Urinary bladder (tissue), 4 donors: ENCODE measurements around the gene BEST4. TPM values are rescaled to one million over a fixed set of nuclear protein-coding genes. Genes with fewer than 3 reads are reported as not detected.

ENCODE experiments used
- DNase-seq: peaks from one replicate; pipeline ENCODE4 v3.0.0-alpha.2; 2015; ENCODE audit errors: extremely low spot score
- H3K27ac ChIP-seq: one replicate; pipeline ENCODE4 v1.5.1; 2013; ENCODE audit warnings: low read depth, mild to moderate bottlenecking, moderate library complexity
- H3K36me3 ChIP-seq: one replicate; pipeline ENCODE4 v1.6.1; 2013; ENCODE audit warnings: mild to moderate bottlenecking, moderate library complexity; ENCODE audit not compliant: insufficient read depth
- H3K4me1 ChIP-seq: one replicate; pipeline ENCODE4 v1.6.1; 2013; ENCODE audit warnings: mild to moderate bottlenecking, moderate library complexity; ENCODE audit not compliant: insufficient read depth
- H3K4me3 ChIP-seq: one replicate; pipeline ENCODE4 v1.5.1; 2013; ENCODE audit warnings: low read depth, low read length
- WGBS: extraction: QIAGEN DNeasy Blood & Tissue Kit; methylation state at CpG from one replicate; pipeline ENCODE4 v1.1.7; 2013; 5-methylcytosine and 5-hydroxymethylcytosine counted together
- polyA plus RNA-seq: library from polyadenylated mRNA; stranded (reverse); fragments of 200-250 nt; gene quantifications from one replicate; pipeline ENCODE4 v1.2.3, GENCODE V29; 2013
- total RNA-seq: library from RNA; depleted of rRNA; stranded (reverse); fragments of >200 nt; gene quantifications from one replicate; pipeline ENCODE4 v1.2.3, GENCODE V29; 2014
- donor health status: healthy with polysubstance abuse.
- donor health status: healthy.

Gene BEST4
- not detected for total RNA-seq
- 0.30 TPM for polyA plus RNA-seq

DNA sequence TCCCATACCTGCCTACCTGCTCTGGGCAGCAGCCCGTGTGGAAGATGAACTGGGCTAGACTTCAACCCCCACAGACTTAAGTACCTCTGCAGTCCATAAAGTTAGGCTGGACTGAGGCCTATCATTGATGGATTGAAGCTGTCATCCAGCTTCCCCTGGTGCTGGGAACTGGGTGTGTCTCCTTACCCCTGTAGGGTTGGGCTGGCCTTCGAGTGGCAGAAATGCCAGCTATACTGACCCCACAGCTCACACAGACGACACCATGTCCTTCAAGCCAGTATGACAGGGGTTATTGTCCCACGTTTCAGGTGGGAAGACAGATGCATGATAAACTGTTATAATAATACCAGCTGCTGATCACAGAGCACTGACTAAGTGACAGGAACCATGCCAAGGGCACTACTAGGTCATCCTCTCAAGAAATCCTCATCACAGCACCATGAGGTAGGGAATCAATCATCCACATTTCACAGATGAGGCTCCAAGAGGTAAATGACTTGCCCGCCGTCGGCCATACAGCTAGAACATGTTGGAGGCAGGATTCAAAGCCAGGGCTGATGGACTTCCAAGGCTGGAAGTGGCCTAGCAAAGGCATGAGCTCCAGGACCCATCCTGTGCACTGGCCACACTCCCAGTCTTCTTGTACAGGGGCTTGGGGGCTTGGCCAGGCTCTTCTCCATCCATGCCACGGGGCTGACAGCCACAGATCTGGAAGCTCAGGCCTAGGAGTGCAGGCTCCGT, at the start of gene BEST4:
TSS of gene BEST4 (minus strand) at position 51 of the 741 bp plus-strand sequence. CDS start 465 bp downstream, outside the sequence.
- Histone ChIP-seq H3K4me1 (no peaks in the 10 kb centered on the region), H3K36me3 (no peaks in the 10 kb centered on the region), H3K4me3 (no peak within 1 kb of the TSS), H3K27ac (no peak within 1 kb of the TSS)
- no peak for DNase-seq
- WGBS, result 84% methylated on average over 9 of the region's 9 CpGs

DNA sequence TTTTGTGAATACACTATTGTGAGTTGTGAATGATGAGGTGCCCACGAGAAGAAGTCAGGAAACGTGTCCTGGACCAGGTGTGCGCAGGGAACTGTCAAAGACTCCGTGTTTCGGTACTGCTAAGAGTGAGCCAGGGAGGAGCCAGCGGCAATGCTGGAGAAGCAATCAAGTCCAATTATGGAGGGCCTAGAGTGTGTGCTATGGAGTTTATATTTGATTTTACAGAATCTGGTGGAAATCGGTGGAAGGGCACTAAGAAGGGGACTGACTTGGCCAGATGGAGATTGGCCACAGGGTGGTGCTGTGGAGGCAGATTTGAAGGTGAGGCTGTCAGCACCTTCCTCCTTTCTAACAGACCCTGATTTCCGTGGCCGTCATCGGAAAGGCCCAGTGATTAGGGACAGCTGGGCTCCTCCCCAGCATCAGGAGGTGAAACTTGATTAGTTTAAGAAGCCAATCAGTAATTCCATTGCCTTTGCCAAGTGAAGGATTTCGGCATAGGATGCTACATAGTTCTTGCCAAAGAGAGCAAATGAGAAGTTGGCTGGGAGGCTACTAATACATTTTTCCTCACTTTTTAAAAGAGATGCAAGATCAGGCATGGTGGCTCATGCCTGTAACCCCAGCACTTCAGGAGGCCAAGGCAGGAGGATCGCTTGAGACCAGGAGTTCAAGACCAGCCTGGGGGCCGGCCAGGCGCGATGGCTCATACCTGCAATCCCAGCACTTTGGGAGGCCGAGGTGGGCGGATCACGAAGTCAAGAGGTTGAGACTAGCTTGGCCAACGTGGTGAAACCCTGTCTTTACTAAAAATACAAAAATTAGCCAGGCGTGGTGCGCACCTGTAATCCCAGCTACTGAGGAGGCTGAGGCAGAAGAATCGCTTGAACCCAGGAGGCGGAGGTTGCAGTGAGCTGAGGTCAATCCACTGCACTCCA, 48.0 kb upstream of the BEST4 start:
- DNase-seq, result no peak
- Histone ChIP-seq H3K36me3 (no peaks in the 10 kb centered on the region), H3K27ac (no peak overlapping the region), H3K4me1 (no peaks in the 10 kb centered on the region), H3K4me3 (no peak overlapping the region)
- WGBS, result 65% methylated on average over 23 of the region's 23 CpGs

DNA sequence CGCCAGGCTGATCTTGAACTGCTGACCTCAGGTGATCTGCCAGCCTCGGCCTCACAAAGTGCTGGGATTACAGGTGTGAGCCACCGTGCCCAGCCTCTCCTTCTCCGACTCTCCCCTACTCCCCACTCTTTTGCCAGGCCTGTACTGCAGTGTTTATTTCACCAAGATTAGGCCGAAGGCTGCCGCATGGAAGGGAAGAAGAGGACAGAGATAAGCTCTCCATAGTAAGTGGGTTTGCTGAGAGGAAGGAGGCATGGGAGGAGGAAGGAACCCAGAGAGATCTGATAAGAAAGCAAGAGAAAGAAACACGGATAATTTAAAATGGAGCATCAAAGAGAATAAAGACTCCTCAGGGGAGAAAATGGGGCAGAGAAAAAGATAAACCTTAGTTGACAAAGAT, 46.4 kb upstream of the BEST4 start:
- 66% methylated on average over 7 of the region's 7 CpGs for WGBS
- Histone ChIP-seq H3K4me3 (no peak overlapping the region), H3K36me3 (no peaks in the 10 kb centered on the region), H3K4me1 (no peaks in the 10 kb centered on the region), H3K27ac (no peak overlapping the region)
- DNase-seq, result no peak

DNA sequence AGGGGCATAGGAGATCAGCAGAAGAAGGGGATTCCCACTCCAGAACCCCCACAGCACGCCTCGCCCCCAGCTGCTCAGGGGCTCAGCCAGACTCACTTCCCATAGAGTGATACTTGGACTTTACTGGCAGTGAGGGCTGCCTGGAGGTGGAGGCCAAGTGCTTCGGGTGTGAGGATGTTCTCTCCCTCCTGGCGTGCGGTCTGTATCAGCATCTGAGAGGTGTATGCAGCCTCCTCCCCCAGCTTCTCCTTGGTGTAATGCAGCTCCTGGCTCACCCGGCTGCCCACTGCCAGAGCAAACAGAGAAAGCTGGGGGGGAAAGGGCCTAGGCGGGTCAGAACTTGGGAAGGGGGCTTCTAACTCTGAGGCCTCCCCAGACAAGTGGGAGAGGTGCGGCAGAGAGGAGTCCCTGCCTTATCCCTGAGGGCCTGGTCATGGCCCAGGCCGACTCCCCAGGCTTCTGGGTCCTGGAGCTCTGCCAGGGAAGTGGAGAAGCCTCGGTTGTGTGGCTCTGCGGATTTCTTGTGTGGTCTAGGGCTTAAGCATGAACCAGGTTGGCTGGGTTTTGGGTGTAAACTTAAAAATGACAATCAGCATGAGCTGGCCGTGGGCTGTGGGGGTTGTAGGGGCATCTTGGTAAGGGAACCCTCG, 44.2 kb upstream of the BEST4 start:
- 66% methylated on average over 13 of the region's 13 CpGs for WGBS
- no peak for DNase-seq
- no peak overlapping the region for H3K4me3 ChIP-seq
- no peak overlapping the region for H3K27ac ChIP-seq
- no peaks in the 10 kb centered on the region for H3K36me3 ChIP-seq
- no peaks in the 10 kb centered on the region for H3K4me1 ChIP-seq

DNA sequence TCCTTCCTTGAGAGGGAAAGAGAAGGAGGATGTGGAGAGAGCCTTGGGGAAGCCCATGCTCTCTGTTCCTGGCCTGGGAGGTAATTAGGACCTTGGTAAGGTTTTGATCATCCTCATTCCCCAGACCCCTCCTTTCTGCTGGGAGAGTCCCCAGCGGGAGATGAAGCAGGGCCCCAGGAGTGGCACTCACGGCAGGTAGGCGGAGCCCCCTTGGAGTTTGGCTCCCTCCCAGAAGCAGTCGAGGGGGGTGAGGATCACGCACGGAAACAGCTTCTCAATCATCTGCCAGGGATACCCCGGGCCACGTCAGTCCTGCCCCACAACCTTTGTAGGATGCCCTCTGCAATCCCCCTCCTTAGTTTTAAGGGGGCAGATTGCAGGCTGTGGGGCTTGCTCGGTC, 43.5 kb upstream of the BEST4 start:
- WGBS, result 54% methylated on average over 9 of the region's 9 CpGs
- Histone ChIP-seq H3K4me1 (no peaks in the 10 kb centered on the region), H3K4me3 (no peak overlapping the region), H3K36me3 (no peaks in the 10 kb centered on the region), H3K27ac (no peak overlapping the region)
- no peak for DNase-seq

DNA sequence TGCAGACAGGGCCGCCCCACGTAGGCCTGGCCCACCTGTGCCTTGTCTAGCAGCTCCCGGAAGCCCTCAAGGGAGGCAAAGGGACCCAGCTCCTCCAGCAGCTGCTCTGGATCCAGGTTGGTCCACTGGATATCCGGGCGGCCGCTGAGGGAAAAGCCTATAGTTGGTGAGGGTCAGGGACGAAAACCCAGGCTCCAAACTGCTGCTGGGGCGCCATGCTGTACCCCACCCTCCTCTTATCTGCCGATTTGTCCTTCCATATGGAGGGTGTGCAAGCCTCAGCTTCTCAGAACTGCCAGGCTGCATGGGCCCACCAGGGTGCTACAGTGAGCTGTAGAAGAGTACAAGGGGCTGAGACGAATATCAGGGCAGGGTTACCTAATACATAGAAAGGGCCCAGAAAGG, 42.9 kb upstream of the BEST4 start:
- H3K4me1 ChIP-seq, result no peaks in the 10 kb centered on the region
- no peak for DNase-seq
- WGBS, result 85% methylated on average over 10 of the region's 10 CpGs
- H3K4me3 ChIP-seq, result no peak overlapping the region
- no peaks in the 10 kb centered on the region for H3K36me3 ChIP-seq
- no peak overlapping the region for H3K27ac ChIP-seq

DNA sequence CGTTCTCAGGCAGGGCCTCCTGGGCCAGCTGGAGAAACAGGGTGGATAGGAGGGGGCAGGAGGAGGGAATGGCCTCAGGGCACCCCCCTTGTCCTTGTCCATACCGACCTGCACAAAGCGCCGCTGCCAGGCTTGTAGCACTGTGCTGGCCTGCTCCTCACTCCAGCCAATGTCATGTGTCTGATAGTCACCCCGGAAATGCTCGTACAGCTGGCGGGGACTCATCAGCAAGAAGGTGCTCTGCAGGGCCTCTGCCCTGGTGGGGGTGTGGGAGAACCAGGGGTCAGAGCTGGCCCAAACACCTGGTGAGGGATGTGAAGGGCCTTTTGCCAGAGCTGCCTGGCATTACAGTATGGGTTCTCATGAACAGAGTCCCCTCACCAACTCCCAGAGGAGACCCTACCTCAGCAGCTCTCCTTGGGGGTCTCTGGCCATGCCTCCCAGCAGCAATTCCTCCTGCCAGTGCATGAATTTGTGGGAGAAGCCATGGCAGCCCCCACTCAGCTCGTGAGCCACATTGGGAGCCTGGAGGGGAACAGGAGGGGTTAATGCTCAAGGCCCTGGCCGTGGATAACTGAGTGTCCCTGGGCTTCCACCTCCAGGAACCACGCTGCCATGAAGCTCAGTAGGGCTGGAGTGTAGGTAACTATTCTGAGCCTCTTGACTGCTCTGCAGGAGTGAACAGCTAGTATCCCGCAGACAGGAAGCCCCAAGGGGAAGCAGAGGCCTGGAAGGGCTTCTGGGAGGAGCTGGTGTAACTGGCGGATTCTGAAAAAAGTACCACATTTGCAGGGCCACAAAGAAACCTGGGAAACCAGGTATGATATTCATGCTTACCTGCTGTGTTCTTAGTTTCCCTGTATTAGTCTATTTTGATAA, 41.8 kb upstream of the BEST4 start:
- Histone ChIP-seq H3K36me3 (no peaks in the 10 kb centered on the region), H3K4me1 (no peaks in the 10 kb centered on the region), H3K4me3 (no peak overlapping the region), H3K27ac (no peak overlapping the region)
- WGBS, result 84% methylated on average over 12 of the region's 12 CpGs
- DNase-seq, result no peak

DNA sequence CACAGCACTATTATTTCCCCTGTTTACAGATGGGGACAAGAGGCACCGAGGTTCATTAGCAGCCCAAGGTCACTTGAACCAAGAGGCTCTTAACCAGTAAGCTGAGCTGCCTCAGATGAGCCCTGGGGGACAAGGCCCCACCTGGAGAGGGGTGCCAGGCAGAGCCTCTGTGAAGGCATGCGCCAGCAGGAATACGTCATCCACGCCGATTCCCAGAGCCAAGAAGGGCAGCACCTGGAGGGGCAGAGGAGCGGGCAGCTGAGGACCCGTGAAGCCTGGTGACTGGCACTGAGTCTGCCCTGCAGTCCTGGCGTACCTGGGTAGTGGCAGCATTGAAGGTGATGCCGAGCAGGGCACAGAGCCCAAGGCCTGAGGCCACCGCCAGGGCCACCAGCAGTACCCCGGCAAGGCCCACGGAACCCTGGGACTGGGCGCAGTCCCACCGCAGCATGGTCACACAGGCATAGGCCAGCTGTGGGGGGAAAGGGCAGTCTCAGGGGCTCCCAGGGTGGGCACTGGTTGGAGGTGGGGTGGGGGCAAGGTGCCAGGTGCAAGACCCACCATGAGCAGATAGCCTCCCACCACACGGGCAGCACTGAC, 41.0 kb upstream of the BEST4 start:
- no peaks in the 10 kb centered on the region for H3K4me1 ChIP-seq
- H3K36me3 ChIP-seq, result no peaks in the 10 kb centered on the region
- H3K4me3 ChIP-seq, result no peak overlapping the region
- H3K27ac ChIP-seq, result no peak overlapping the region
- no peak for DNase-seq
- WGBS, result 93% methylated on average over 15 of the region's 15 CpGs

DNA sequence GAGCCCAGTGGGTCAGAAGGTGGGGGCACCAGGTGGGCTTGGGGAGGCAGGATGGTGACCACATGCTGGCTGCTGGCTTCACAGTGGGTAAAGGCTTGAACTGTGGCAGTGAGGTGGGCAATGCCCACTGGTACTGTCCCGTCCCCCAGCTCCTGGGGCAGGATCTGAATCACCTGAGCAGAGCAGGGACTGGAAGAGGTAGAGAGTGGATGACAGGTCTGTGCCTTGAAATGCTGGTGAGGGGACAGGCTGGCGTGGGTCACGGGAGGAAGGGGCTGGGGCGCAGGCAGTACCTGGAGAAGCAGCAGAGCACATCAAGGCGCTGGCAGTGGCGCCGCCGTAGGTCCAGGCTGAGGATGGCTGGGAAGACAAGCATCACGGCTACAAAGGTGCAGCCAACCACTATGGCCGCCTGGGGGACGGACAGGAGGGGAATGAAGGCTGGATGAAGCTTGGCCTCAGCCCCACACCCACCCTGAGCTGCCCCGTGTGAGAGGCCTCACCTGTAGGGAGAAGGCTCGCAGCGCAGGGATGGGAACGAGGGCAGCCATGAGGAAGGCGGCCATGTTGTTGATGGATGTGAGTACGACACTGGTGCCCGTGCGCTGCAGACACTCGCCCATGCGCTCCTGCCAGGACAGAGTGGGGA, 40.2 kb upstream of the BEST4 start:
- H3K4me1 ChIP-seq, result no peaks in the 10 kb centered on the region
- no peak overlapping the region for H3K4me3 ChIP-seq
- DNase-seq, result no peak
- H3K27ac ChIP-seq, result no peak overlapping the region
- no peaks in the 10 kb centered on the region for H3K36me3 ChIP-seq
- WGBS, result 93% methylated on average over 21 of the region's 21 CpGs

DNA sequence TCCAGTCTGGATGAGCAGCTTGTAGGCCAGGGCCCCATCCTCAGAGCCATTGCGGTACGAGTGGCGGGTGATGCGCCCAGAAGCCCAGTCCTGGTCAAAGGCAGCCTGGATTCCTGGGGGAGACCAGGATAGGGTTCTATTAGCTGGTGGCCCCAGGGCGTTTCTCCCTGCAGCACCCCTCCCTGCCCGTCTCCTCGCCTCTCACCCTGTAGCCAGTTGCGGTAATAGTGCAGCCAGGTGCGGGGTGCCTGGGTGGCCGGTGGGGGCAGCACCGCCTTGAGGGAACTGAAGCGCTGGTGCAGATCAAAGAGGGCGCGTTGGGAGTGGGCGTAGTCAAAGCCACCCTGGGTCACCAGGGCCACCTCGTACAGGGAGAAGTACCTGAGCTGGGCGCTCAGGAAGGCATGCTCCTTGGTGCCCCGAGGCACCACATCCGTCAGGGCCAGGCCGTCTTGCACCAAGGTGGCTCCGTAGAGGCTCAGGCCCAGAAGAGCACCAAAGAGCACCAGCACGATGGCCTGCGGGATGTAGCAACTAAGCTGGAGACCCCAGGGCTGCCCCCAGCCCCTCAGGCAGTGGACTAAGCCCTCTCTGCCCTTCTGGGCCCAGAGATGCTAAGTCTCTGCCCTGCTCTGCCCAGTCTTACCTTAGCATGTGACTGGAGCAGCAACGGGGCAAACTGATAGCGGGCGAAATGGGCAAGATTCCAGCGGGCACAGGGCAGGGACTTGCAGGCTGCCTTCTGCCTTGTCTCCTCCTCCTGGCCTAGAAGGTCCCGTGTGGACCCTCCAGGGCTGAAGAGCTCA, 39.4 kb upstream of the BEST4 start:
- Histone ChIP-seq H3K4me3 (no peak overlapping the region), H3K4me1 (no peaks in the 10 kb centered on the region), H3K36me3 (no peaks in the 10 kb centered on the region), H3K27ac (no peak overlapping the region)
- 91% methylated on average over 28 of the region's 28 CpGs for whole genome bisulfite sequencing
- DNase-seq, result no peak

DNA sequence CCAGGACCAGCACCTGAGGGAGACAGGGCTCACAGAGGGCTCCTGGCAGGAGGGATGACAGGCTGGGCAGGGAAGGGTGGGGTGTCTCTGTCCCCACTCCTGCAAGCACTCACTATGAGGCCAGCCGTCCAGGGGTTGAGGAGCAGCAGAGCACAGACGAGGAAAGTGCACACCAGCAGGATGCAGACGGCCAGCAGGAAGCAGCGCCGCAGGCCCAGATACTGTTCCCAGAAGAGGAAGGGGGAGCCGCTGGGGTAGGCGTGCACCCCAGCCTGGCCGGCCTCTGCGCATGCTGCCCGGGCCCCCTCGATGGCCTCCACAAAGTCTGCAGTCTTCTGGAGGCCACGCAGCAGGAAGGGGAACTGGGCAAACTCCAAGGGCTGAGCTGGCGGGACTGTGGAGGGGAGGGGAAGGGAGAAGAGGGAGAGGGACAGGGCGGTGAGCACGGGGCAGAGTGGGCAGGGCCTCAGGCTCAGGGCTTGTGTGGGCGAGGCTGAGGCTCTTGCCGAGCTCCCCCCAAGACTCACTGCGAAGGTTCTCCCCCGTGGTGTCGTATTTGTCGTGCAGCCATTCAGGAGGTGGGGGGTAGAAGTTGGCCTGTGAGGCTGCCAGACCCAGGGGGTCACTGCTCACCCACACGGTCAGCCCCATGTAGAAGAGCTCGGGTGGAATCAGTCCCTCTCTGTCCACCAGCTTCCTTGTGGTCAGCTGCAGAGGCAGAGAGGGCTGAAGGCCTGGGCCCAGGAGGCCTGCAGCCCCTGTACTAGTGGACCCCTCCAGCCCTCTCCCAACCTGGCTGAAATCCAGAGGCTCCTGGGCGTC, 38.6 kb upstream of the BEST4 start:
- Histone ChIP-seq H3K4me1 (no peaks in the 10 kb centered on the region), H3K4me3 (no peak overlapping the region), H3K27ac (no peak overlapping the region), H3K36me3 (no peaks in the 10 kb centered on the region)
- no peak for DNase-seq
- WGBS, result 60% methylated on average over 24 of the region's 24 CpGs
